Fibroblast of lung (primary cell): ENCODE measurements around the gene TTC21B. TPM values are rescaled to one million over a fixed set of nuclear protein-coding genes. Genes with fewer than 3 reads are reported as not detected.

Experiments
- DNase-seq, 2 donors: peaks; one replicate each; pipeline versions ENCODE4 v3.0.0 to v3.0.0-alpha.2; 2010; ENCODE audit warnings: low read depth in 2 of 2
- H2AFZ ChIP-seq: 2 replicates; pipeline ENCODE4 v1.5.1; 2012; ENCODE audit warnings: low read length, control low read depth, inconsistent platforms
- H3K27ac ChIP-seq: 2 replicates; pipeline ENCODE4 v1.5.1; 2011; ENCODE audit warnings: low read length, control low read depth; ENCODE audit not compliant: insufficient read depth
- H3K27me3 ChIP-seq: 2 replicates; pipeline ENCODE4 v1.5.1; 2011; ENCODE audit warnings: mild to moderate bottlenecking, low read length; ENCODE audit not compliant: control insufficient read depth, insufficient read depth
- H3K36me3 ChIP-seq: 2 replicates; pipeline ENCODE4 v1.5.1; 2011; ENCODE audit warnings: low read length; ENCODE audit not compliant: control insufficient read depth, insufficient read depth
- H3K4me1 ChIP-seq: 2 replicates; pipeline ENCODE4 v1.5.1; 2011; ENCODE audit warnings: low read length; ENCODE audit not compliant: control insufficient read depth, insufficient read depth; ENCODE audit errors: extremely low read depth
- H3K4me2 ChIP-seq: 2 replicates; pipeline ENCODE4 v1.5.1; 2011; ENCODE audit warnings: low read length, control low read depth; ENCODE audit not compliant: insufficient read depth; ENCODE audit errors: extremely low read depth
- H3K4me3 ChIP-seq, 4 experiments: fragments of 200-600 bp in 1 of 4; sonication (generic) in 1 of 4; replicated peaks in 1 of 4; 2 replicates each; pipeline ENCODE4 v1.5.1; 2011 to 2016; ENCODE audit warnings: low read length in 4 of 4, low read depth in 3 of 4, mild to moderate bottlenecking in 3 of 4, control low read depth in 2 of 4, inconsistent platforms in 1 of 4, mixed read lengths in 1 of 4; ENCODE audit not compliant: insufficient read depth in 1 of 4; ENCODE audit errors: control extremely low read depth in 1 of 4
- H3K79me2 ChIP-seq: 2 replicates; pipeline ENCODE4 v1.5.1; 2012; ENCODE audit warnings: mild to moderate bottlenecking, low read length, inconsistent platforms; ENCODE audit not compliant: control insufficient read depth, insufficient read depth
- H3K9ac ChIP-seq: 2 replicates; pipeline ENCODE4 v1.5.1; 2011; ENCODE audit warnings: mild to moderate bottlenecking, low read length, control low read depth; ENCODE audit not compliant: insufficient read depth
- H3K9me3 ChIP-seq: 2 replicates; pipeline ENCODE4 v1.5.1; 2012; ENCODE audit warnings: low read depth, low read length; ENCODE audit not compliant: control insufficient read depth, insufficient read depth
- H4K20me1 ChIP-seq: 2 replicates; pipeline ENCODE4 v1.5.1; 2011; ENCODE audit warnings: low read length; ENCODE audit not compliant: control insufficient read depth, insufficient read depth; ENCODE audit errors: extremely low read depth
- EZH2 ChIP-seq: IDR thresholded peaks from 2 replicates; pipeline ENCODE4 v1.5.1; 2012; ENCODE audit warnings: low read length, control low read depth, mild to moderate bottlenecking; ENCODE audit errors: missing control alignments
- polyA plus RNA-seq, 2 donors: library from polyadenylated mRNA; depleted of rRNA in 1 of 2; stranded (reverse) in 1 of 2; unstranded in 1 of 2; fragments of >200 nt; gene quantifications; 2 replicates each; pipeline ENCODE4 v1.2.1, GENCODE V29; 2011 to 2012; ENCODE audit warnings: missing spikeins in 1 of 2
- total RNA-seq: library from RNA; depleted of rRNA; stranded (reverse); fragments of >200 nt; gene quantifications from 2 replicates; pipeline ENCODE4 v1.2.1, GENCODE V29; 2014
- TF ChIP-seq, protein P1 (sequence below), 2 donors: IDR thresholded peaks in 1 of 2; conservative IDR thresholded peaks in 1 of 2; 1 replicate in 1 of 2; 2 replicates in 1 of 2; pipeline ENCODE4 v1.5.1; 2011 to 2012; ENCODE audit warnings: low read length in 2 of 2, control low read depth in 1 of 2, inconsistent platforms in 1 of 2, low read depth in 1 of 2, mild to moderate bottlenecking in 1 of 2

Gene TTC21B
- total and polyA plus RNA-seq, 2 donors (not counting 1 experiment from before 2014, with no cell fraction given), result 6.3 to 28.6 TPM

DNA sequence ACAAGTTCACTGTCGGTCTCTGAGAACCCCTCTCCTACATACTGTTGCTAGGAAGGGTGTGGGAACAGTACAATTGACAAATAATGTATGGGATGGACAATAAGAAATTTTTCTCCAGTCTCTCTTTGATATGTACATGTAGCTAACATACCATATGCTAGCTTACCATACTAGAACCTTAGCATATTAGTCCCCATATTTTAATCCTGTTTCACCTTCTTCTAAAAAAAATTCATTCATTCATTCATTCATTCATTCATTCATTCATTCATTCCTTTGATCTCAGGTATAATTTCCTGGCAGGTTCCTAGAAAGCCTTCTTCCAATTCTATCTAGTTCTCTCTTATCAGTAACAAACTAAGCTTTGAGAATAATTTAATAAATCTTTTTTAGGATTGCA, 62.2 kb downstream of the TTC21B start:
- no peak overlapping the region for H3K4me2 ChIP-seq
- no peak overlapping the region for H3K4me3 ChIP-seq
- no peak overlapping the region for H3K9ac ChIP-seq
- DNase-seq, result no peak
- no peaks in the 10 kb centered on the region for H3K4me1 ChIP-seq
- no peak overlapping the region for H2AFZ ChIP-seq
- H3K27me3 ChIP-seq, result no peaks in the 10 kb centered on the region
- no peaks in the 10 kb centered on the region for H3K79me2 ChIP-seq
- no peaks in the 10 kb centered on the region for H3K36me3 ChIP-seq
- H3K9me3 ChIP-seq, result no peaks in the 10 kb centered on the region
- no peak overlapping the region for H3K27ac ChIP-seq
- TF ChIP-seq, protein P1, sequence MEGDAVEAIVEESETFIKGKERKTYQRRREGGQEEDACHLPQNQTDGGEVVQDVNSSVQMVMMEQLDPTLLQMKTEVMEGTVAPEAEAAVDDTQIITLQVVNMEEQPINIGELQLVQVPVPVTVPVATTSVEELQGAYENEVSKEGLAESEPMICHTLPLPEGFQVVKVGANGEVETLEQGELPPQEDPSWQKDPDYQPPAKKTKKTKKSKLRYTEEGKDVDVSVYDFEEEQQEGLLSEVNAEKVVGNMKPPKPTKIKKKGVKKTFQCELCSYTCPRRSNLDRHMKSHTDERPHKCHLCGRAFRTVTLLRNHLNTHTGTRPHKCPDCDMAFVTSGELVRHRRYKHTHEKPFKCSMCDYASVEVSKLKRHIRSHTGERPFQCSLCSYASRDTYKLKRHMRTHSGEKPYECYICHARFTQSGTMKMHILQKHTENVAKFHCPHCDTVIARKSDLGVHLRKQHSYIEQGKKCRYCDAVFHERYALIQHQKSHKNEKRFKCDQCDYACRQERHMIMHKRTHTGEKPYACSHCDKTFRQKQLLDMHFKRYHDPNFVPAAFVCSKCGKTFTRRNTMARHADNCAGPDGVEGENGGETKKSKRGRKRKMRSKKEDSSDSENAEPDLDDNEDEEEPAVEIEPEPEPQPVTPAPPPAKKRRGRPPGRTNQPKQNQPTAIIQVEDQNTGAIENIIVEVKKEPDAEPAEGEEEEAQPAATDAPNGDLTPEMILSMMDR (conservative IDR thresholded peaks at IDR 0.05 in 1 of 2, IDR thresholded peaks at IDR 0.05 in 1 of 2; ENCODE audit: low read depth in 1 of 2, low read length in 2 of 2), result no peak
- TF ChIP-seq EZH2, result no peak
- no peaks in the 10 kb centered on the region for H4K20me1 ChIP-seq

DNA sequence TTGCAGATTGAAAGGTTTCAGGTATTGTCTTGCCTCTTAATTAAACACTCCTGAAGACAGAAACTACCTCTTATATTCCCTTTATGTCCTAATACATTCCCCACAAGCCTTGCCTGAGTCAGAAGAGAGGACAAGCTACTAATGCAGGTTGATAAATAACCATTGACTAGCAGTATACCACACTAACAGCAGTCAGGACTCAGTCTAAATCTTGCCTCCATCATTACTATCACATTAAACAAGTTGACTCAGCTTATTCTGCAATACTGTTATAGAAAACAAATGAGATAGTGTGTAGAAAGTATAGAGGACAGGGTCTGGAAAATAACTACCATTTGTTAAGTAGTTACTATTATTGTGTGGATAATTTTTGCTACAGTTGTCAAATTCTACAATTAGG, 63.8 kb downstream of the TTC21B start:
- no peak overlapping the region for H2AFZ ChIP-seq
- no peaks in the 10 kb centered on the region for H3K27me3 ChIP-seq
- H4K20me1 ChIP-seq, result no peaks in the 10 kb centered on the region
- H3K4me1 ChIP-seq, result no peaks in the 10 kb centered on the region
- H3K36me3 ChIP-seq, result no peaks in the 10 kb centered on the region
- TF ChIP-seq, protein P1 (conservative IDR thresholded peaks at IDR 0.05 in 1 of 2, IDR thresholded peaks at IDR 0.05 in 1 of 2; ENCODE audit: low read depth in 1 of 2, low read length in 2 of 2), result no peak
- TF ChIP-seq EZH2, result no peak
- no peaks in the 10 kb centered on the region for H3K79me2 ChIP-seq
- no peak overlapping the region for H3K4me3 ChIP-seq
- no peak overlapping the region for H3K27ac ChIP-seq
- H3K9ac ChIP-seq, result no peak overlapping the region
- no peak for DNase-seq
- no peak overlapping the region for H3K4me2 ChIP-seq
- H3K9me3 ChIP-seq, result no peaks in the 10 kb centered on the region

DNA sequence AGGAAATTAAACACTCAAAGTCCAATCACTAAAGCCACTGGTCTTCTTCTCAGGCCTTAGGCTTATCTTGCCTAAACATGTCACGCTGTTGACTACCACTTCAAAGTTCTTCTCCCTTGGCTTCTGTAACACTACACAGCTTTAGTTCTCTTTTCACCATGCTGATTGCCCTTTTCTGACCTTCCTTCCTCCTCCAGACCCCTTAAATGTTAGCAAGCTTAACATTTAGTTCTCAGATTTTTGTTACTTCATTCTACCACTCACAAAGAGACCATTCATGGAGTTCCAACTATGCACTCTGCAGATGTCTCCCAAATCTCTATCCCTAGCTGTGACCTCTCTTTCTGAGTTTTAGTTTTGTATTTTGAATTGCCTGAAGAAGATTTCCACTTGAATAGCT, 64.4 kb downstream of the TTC21B start:
- H3K36me3 ChIP-seq, result no peaks in the 10 kb centered on the region
- no peak for DNase-seq
- no peak for TF ChIP-seq EZH2
- TF ChIP-seq, protein P1 (conservative IDR thresholded peaks at IDR 0.05 in 1 of 2, IDR thresholded peaks at IDR 0.05 in 1 of 2; ENCODE audit: low read depth in 1 of 2, low read length in 2 of 2), result no peak
- H3K4me2 ChIP-seq, result no peak overlapping the region
- no peaks in the 10 kb centered on the region for H3K9me3 ChIP-seq
- H3K9ac ChIP-seq, result no peak overlapping the region
- H4K20me1 ChIP-seq, result no peaks in the 10 kb centered on the region
- H3K4me3 ChIP-seq, result no peak overlapping the region
- H3K27ac ChIP-seq, result no peak overlapping the region
- no peaks in the 10 kb centered on the region for H3K4me1 ChIP-seq
- no peaks in the 10 kb centered on the region for H3K27me3 ChIP-seq
- H3K79me2 ChIP-seq, result no peaks in the 10 kb centered on the region
- no peak overlapping the region for H2AFZ ChIP-seq
